Metanephros (tissue), 2 donors: Measurements from ENCODE around the gene CARMIL1. TPM values are rescaled to one million over a fixed set of nuclear protein-coding genes. Genes with fewer than 3 reads are reported as not detected.

Experiments used
- small RNA-seq: library from RNA; depleted of rRNA; stranded (forward); fragments of <200 nt; gene quantifications from one replicate; pipeline ENCODE3, GENCODE V24; 2014; ENCODE audit warnings: low replicate concordance
- total RNA-seq: library from RNA; depleted of rRNA; stranded (reverse); fragments of >200 nt; gene quantifications from one replicate; pipeline ENCODE4 v1.2.3, GENCODE V29; 2014

The CARMIL1 gene
- total RNA-seq, result 40.8 TPM

GRCh38 chr6:25278914-25279747, at the start of gene CARMIL1:
Gene CARMIL1 (plus strand): TSS chr6:25279374. CDS start chr6:25279796, 422 bp downstream.

DNA sequence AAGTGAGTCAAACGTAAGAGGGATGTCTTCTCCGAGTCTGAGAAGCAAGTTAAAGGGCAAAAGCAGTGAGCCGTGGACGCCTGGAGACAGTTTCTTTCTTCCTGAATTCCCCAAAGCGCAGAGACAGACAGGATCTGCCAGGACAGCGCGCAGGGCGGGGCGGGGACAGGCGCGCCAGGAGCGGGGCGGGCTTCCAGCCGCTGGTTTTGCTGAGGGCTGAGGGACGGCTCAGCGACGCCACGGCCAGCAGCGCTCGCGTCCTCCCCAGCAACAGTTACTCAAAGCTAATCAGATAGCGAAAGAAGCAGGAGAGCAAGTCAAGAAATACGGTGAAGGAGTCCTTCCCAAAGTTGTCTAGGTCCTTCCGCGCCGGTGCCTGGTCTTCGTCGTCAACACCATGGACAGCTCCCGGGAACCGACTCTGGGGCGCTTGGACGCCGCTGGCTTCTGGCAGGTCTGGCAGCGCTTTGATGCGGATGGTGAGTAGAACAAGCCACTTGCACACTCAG, 372.9 kb downstream of the CARMIL1 start, which contains the start of gene SCGN:
Gene SCGN, plus strand, starts transcription at position 209 of the 509 bp plus-strand sequence. Its CDS starts 189 bp downstream, at position 398.

Small RNAs within 50 kb of the gene (small RNA-seq; reads per million reads assigned to genes)
- gene RF00019 (not detected), gene RNU6-987P (not detected)
